GM12878 (cell line): ENCODE measurements around the gene DENND1C. TPM values are rescaled to one million over a fixed set of nuclear protein-coding genes. Genes with fewer than 3 reads are reported as not detected.

Experiments
- ATAC-seq: fragments of 200-7000 bp; cut with Tn5 transposase; 3 replicates; pipeline ENCODE4 v1.9.1; 2020; ENCODE audit warnings: mild to moderate bottlenecking, moderate library complexity
- BruUV-seq: library from RNA; stranded (reverse); fragments of 400-500 nt; replicated peaks from 2 replicates; lab custom pipeline; 2021; lab: Mats Ljungman, UMichigan
- CTCF ChIA-PET: fragments of 300-600 bp; sonication (Branson Sonifier 250); formaldehyde crosslinking; extraction: SDS; loops from one replicate; lab custom pipeline; 2021; ENCODE audit warnings: inconsistent platforms; lab: Yijun Ruan, JAX
- POLR2A ChIA-PET: fragments of 350-600 bp; formaldehyde crosslinking; extraction: SDS; loops from one replicate; lab custom pipeline; 2021; ENCODE audit warnings: inconsistent platforms; lab: Charles Lee
- RAD21 ChIA-PET: fragments of 300-600 bp; sonication (Branson Sonifier 250); formaldehyde crosslinking; loops from one replicate; lab custom pipeline; 2023; ENCODE audit warnings: antibody characterized with exemption; ENCODE audit not compliant: unreplicated experiment; lab: Charles Lee
- SMC1A ChIA-PET: fragments of 300-600 bp; sonication (Branson Sonifier 250); formaldehyde crosslinking; loops from one replicate; lab custom pipeline; 2023; ENCODE audit not compliant: unreplicated experiment, uncharacterized antibody; lab: Charles Lee
- DNase-seq: peaks from one replicate; pipeline ENCODE4 v3.0.0-alpha.2; 2011; ENCODE audit warnings: low read depth, low spot score
- FAIRE-seq: peaks from 3 replicates; lab custom pipeline; 2011; peaks lifted over from hg19 to GRCh38; lab: Jason Lieb, UNC
- H2AFZ ChIP-seq: 2 replicates; pipeline ENCODE4 v1.6.0; 2011; ENCODE audit warnings: low read depth, low read length, control low read depth; ENCODE audit not compliant: control insufficient read depth
- H3K27ac ChIP-seq: 2 replicates; pipeline ENCODE4 v1.5.1; 2011; ENCODE audit warnings: control low read depth; ENCODE audit not compliant: control insufficient read depth, insufficient read depth
- H3K27me3 ChIP-seq, 2 experiments: replicated peaks in 1 of 2; 2 replicates each; pipeline versions ENCODE4 v1.6.0 to v1.6.1; 2011; ENCODE audit warnings: low read length in 1 of 2; ENCODE audit not compliant: control insufficient read depth in 2 of 2, insufficient read depth in 2 of 2
- H3K36me3 ChIP-seq, 2 experiments: 2 replicates each; pipeline ENCODE4 v1.5.1; 2011; ENCODE audit warnings: low read length in 1 of 2; ENCODE audit not compliant: control insufficient read depth in 2 of 2, insufficient read depth in 2 of 2
- H3K4me1 ChIP-seq: 2 replicates; pipeline ENCODE4 v1.6.1; 2011; ENCODE audit warnings: mild to moderate bottlenecking, low read length, moderate library complexity, mixed read lengths; ENCODE audit not compliant: control insufficient read depth, insufficient read depth
- H3K4me2 ChIP-seq: 2 replicates; pipeline ENCODE4 v1.6.0; 2011; ENCODE audit warnings: control low read depth; ENCODE audit not compliant: control insufficient read depth, insufficient read depth
- H3K4me3 ChIP-seq: fragments of 200-600 bp; sonication (generic); 2 replicates; pipeline ENCODE4 v1.5.1; 2016
- H3K79me2 ChIP-seq: 2 replicates; pipeline ENCODE4 v1.6.0; 2011; ENCODE audit warnings: low read length; ENCODE audit not compliant: control insufficient read depth, insufficient read depth
- H3K9ac ChIP-seq: 2 replicates; pipeline ENCODE4 v1.8.0; 2011; ENCODE audit warnings: low read length, control low read depth, mixed read lengths; ENCODE audit not compliant: control insufficient read depth, insufficient read depth
- H3K9me3 ChIP-seq: replicated peaks from 3 replicates; pipeline ENCODE4 v1.5.1; 2011; ENCODE audit warnings: mild to moderate bottlenecking, low read length; ENCODE audit not compliant: control insufficient read depth, insufficient read depth
- H4K20me1 ChIP-seq: 2 replicates; pipeline ENCODE4 v1.6.0; 2011; ENCODE audit not compliant: control insufficient read depth, insufficient read depth
- BACH1 ChIP-seq: fragments of 450-650 bp; IDR thresholded peaks from 2 replicates; pipeline ENCODE4 v1.6.1; 2017; ENCODE audit warnings: mild to moderate bottlenecking, borderline replicate concordance
- CREM ChIP-seq: IDR thresholded peaks from 2 replicates; pipeline ENCODE4 v1.6.1; 2014; ENCODE audit warnings: antibody characterized with exemption, low read depth
- CTCF ChIP-seq, 3 experiments: IDR thresholded peaks in 2 of 3; conservative IDR thresholded peaks in 1 of 3; 2 replicates each; pipeline ENCODE4 v1.5.1; 2011; ENCODE audit warnings: low read depth in 3 of 3, low read length in 3 of 3, mild to moderate bottlenecking in 3 of 3, control low read depth in 2 of 3, moderate library complexity in 2 of 3, inconsistent platforms in 1 of 3, mixed read lengths in 1 of 3; ENCODE audit not compliant: control insufficient read depth in 2 of 3, insufficient read depth in 1 of 3; ENCODE audit errors: extremely low read depth in 1 of 3
- JUND ChIP-seq: IDR thresholded peaks from 2 replicates; pipeline ENCODE4 v1.6.1; 2012; ENCODE audit warnings: low read depth, mild to moderate bottlenecking, low read length, improper control_type of control experiment, moderate library complexity
- LARP7 ChIP-seq: fragments of 450-650 bp; IDR thresholded peaks from 2 replicates; pipeline ENCODE4 v1.6.1; 2017; ENCODE audit warnings: mild to moderate bottlenecking
- MTA3 ChIP-seq: IDR thresholded peaks from 2 replicates; pipeline ENCODE4 v1.6.1; 2012; ENCODE audit warnings: low read length, inconsistent platforms, borderline replicate concordance
- MXI1 ChIP-seq: fragments of 150-350 bp; IDR thresholded peaks from 2 replicates; pipeline ENCODE4 v1.6.1; 2011; ENCODE audit warnings: low read depth, mild to moderate bottlenecking, inconsistent platforms, low read length, improper control_type of control experiment
- NFXL1 ChIP-seq: fragments of 450-650 bp; IDR thresholded peaks from 2 replicates; pipeline ENCODE4 v1.6.1; 2017; ENCODE audit warnings: antibody characterized with exemption, mild to moderate bottlenecking, borderline replicate concordance
- NRF1 ChIP-seq: conservative IDR thresholded peaks from 2 replicates; pipeline ENCODE4 v1.6.1; 2011; ENCODE audit warnings: mild to moderate bottlenecking, low read depth, low read length, improper control_type of control experiment
- PKNOX1 ChIP-seq: fragments of 450-650 bp; IDR thresholded peaks from 2 replicates; pipeline ENCODE4 v1.6.1; 2016; ENCODE audit warnings: mild to moderate bottlenecking
- POLR2AphosphoS2 ChIP-seq: IDR thresholded peaks from 2 replicates; pipeline ENCODE4 v1.6.1; 2011; ENCODE audit warnings: low read depth, mild to moderate bottlenecking, low read length, improper control_type of control experiment, moderate library complexity
- RB1 ChIP-seq: fragments of 450-650 bp; formaldehyde crosslinking; IDR thresholded peaks from 2 replicates; pipeline ENCODE4 v1.6.1; 2017; ENCODE audit warnings: mild to moderate bottlenecking, borderline replicate concordance
- SMC3 ChIP-seq: IDR thresholded peaks from 2 replicates; pipeline ENCODE4 v1.6.1; 2011; ENCODE audit warnings: low read length, improper control_type of control experiment, borderline replicate concordance
- SUPT20H ChIP-seq: IDR thresholded peaks from 2 replicates; pipeline ENCODE4 v1.6.1; 2011; ENCODE audit warnings: low read depth, mild to moderate bottlenecking, low read length, moderate library complexity, borderline replicate concordance; ENCODE audit not compliant: control insufficient read depth
- SUZ12 ChIP-seq: fragments of 200-600 bp; sonication (generic); IDR thresholded peaks from one replicate; pipeline ENCODE4 v1.6.1; 2018; ENCODE audit warnings: antibody characterized with exemption, mild to moderate bottlenecking; ENCODE audit not compliant: unreplicated experiment
- TCF7 ChIP-seq: IDR thresholded peaks from 2 replicates; pipeline ENCODE4 v1.6.1; 2014; ENCODE audit warnings: antibody characterized with exemption, borderline replicate concordance
- USF2 ChIP-seq: IDR thresholded peaks from 2 replicates; pipeline ENCODE4 v1.6.1; 2011; ENCODE audit warnings: low read depth, low read length, improper control_type of control experiment, borderline replicate concordance
- WGBS: methylation state at CpG from one replicate; pipeline ENCODE4 v1.1.6; 2016; ENCODE audit warnings: low lambda C conversion rate; ENCODE audit not compliant: insufficient replicate concordance, insufficient coverage; ENCODE audit errors: missing lambda C conversion rate; 5-methylcytosine and 5-hydroxymethylcytosine counted together
- in situ Hi-C: fragments of 300-500 bp; cut with MboI; formaldehyde crosslinking; loops from 9 replicates; pipeline ENCODE4 v1.14.3; 2018; ENCODE audit warnings: mixed read lengths
- intact Hi-C: fragments of 100-400 bp; cut with micrococcal nuclease; formaldehyde crosslinking; loops from one replicate; pipeline ENCODE4 v1.14.2; 2022; ENCODE audit not compliant: unreplicated experiment
- polyA plus RNA-seq, 11 experiments: library from polyadenylated mRNA; depleted of rRNA in 4 of 11; unstranded in 6 of 11; stranded (reverse) in 5 of 11; fragments of >200 nt; fragmentation: Nextera tagmentation in 4 of 11; fragmentation: Illumina TruSeq in 1 of 11; extraction: Ambion mirVana in 4 of 11; extraction: Trizol in 1 of 11; gene quantifications; 1 replicate in 1 of 11; 2 replicates in 10 of 11; pipeline versions ENCODE4 v1.2.1 to v1.2.3, GENCODE V29; 2011 to 2016; ENCODE audit warnings: inconsistent platforms in 2 of 11, missing spikeins in 2 of 11, low read depth in 1 of 11
- total RNA-seq, 4 experiments: library from RNA; depleted of rRNA in 3 of 4; stranded (reverse); fragments of >200 nt in 3 of 4; fragmentation: Illumina TruSeq in 1 of 4; extraction: Trizol in 1 of 4; gene quantifications; 2 replicates each; pipeline versions ENCODE4 v1.2.1 to v1.2.3, GENCODE V29; 2013 to 2021

The DENND1C gene
- total and polyA plus RNA-seq, 10 of the 15 experiments (the other 5 are each of a cell fraction or from before 2014, with no cell fraction given) = 2.4 to 54.3 (median 32.7) TPM

- TF ChIP-seq MXI1 (peak; percentile 42; the same call in 1 of the 2 replicates), SMC3 (no peak), BACH1 (peak; percentile 63; the same call in 1 of the 2 replicates), CREM (peak; percentile 79), USF2 (peak; percentile 7)
Measured at GRCh38 chr19:6424195-6424938, 57.2 kb downstream of the DENND1C start, which contains the start of gene KHSRP (continued).

GRCh38 chr19:6423499-6424194 is 57.9 kb downstream of the DENND1C start:
- SMC1A ChIA-PET = no interaction called here
- CTCF ChIA-PET = interaction anchor here (1.3 to 2.2 kb wide), 2 partner anchors 12 to 51 kb away, joined by 5 to 8 read pairs; partner anchors contain the start of gene ALKBH7
- FAIRE-seq = peak; percentile 61
- BruUV-seq = no TSS peak
- POLR2A ChIA-PET = interaction anchor here (0.6 kb wide), 2 partner anchors 246 to 439 kb away, joined by 3 to 5 read pairs; partner anchors contain the start of gene TNFSF14
- peak; percentile 8 for ATAC-seq
- Histone ChIP-seq H2AFZ (no peak overlapping the region), H3K27me3 (no peaks in the 10 kb centered on the region), H3K36me3 (peaks cover 15 to 29% of the 10 kb centered on the region in 2 experiments), H3K4me3 (peak overlapping the region; percentile 93), H3K9ac (peak overlapping the region; percentile 85), H3K27ac (peak overlapping the region; percentile 73), H3K4me1 (peaks cover 5% of the 10 kb centered on the region), H3K4me2 (peak overlapping the region; percentile 73), H3K9me3 (no peaks in the 10 kb centered on the region; the same call in 2 of the 3 replicates), H4K20me1 (peaks cover 27% of the 10 kb centered on the region), H3K79me2 (peaks cover 48% of the 10 kb centered on the region)
- RAD21 ChIA-PET = interaction anchor here (0.7 kb wide), 1 partner anchor 50 kb away, joined by 3 read pairs; no protein-coding TSS in a partner anchor
- intact Hi-C loops = no loop called here
- in situ Hi-C loops = no loop called here
- WGBS = under 1% methylated on average over 20 of the region's 20 CpGs
- DNase-seq = no peak
- TF ChIP-seq PKNOX1 = no peak
- TF ChIP-seq SUPT20H = no peak
- TF ChIP-seq SUZ12 = no peak
- no peak for TF ChIP-seq POLR2AphosphoS2
- TF ChIP-seq TCF7 = no peak
- TF ChIP-seq NFXL1 = no peak
- TF ChIP-seq NRF1 = no peak
- 0 out of 2 replicates have a peak, but pooled peaks have one; percentile 3 for TF ChIP-seq LARP7
- TF ChIP-seq JUND = no peak
- no peak for TF ChIP-seq MTA3
- no peak for TF ChIP-seq RB1
- no peak for TF ChIP-seq CTCF (IDR thresholded peaks at IDR 0.05 in 2 of 3, conservative IDR thresholded peaks at IDR 0.05 in 1 of 3; ENCODE audit: control insufficient read depth in 2 of 3, extremely low read depth in 1 of 3, insufficient read depth in 1 of 3, low read depth in 3 of 3, low read length in 3 of 3)
- TF ChIP-seq SMC3 = no peak
